HepG2 (cell line): ENCODE data around the gene KHNYN. TPM values are rescaled to one million over a fixed set of nuclear protein-coding genes. Genes with fewer than 3 reads are reported as not detected.
A peak's percentile ranks its signal among the peaks of the same experiment; 100 is the strongest.

Source experiments
- ARNT ChIP-seq: fragments of 450-650 bp; IDR thresholded peaks from 2 replicates; pipeline ENCODE4 v1.6.1; 2017
- ASH2L ChIP-seq: fragments of 300-600, 200-600 bp; sonication (generic); IDR thresholded peaks from 2 replicates; pipeline ENCODE4 v1.7.0; 2017; ENCODE audit warnings: low read depth, mild to moderate bottlenecking, moderate library complexity, mixed read lengths, low read length; ENCODE audit not compliant: insufficient read length
- ELF3 ChIP-seq: IDR thresholded peaks from 2 replicates; pipeline ENCODE4 v1.6.1; 2016; ENCODE audit warnings: missing genetic modification reagents, missing compliant biosample characterization
- MXD4 ChIP-seq: IDR thresholded peaks from 2 replicates; pipeline ENCODE4 v1.6.1; 2016; ENCODE audit warnings: mild to moderate bottlenecking, missing biosample characterization, missing genetic modification reagents
- NFE2L2 ChIP-seq: fragments of 150-350 bp; IDR thresholded peaks from 2 replicates; pipeline ENCODE4 v1.6.1; 2014; ENCODE audit warnings: low read length
- NRL ChIP-seq: sonication (generic); formaldehyde crosslinking; IDR thresholded peaks from 2 replicates; pipeline ENCODE4 v1.5.0; 2020; ENCODE audit warnings: missing genetic modification reagents, mild to moderate bottlenecking, moderate library complexity, borderline replicate concordance
- PRMT3 ChIP-seq: sonication (generic); formaldehyde crosslinking; IDR thresholded peaks from 2 replicates; pipeline ENCODE4 v1.8.1; 2022; ENCODE audit warnings: low read depth, mild to moderate bottlenecking, moderate library complexity, missing genetic modification reagents, borderline replicate concordance
- ZNF232 ChIP-seq: sonication (generic); formaldehyde crosslinking; IDR thresholded peaks from 2 replicates; pipeline ENCODE4 v1.4.0; 2020; ENCODE audit warnings: missing genetic modification reagents, borderline replicate concordance
- ZNF329 ChIP-seq: sonication (generic); formaldehyde crosslinking; IDR thresholded peaks from 2 replicates; pipeline ENCODE4 v1.9.0; 2021; ENCODE audit warnings: low read depth, mild to moderate bottlenecking, missing genetic modification reagents
- polyA plus RNA-seq, 8 experiments: library from polyadenylated mRNA; depleted of rRNA in 3 of 8; stranded (reverse) in 7 of 8; unstranded in 1 of 8; fragments of >200 nt; fragmentation: Illumina TruSeq in 4 of 8; extraction: Trizol in 4 of 8; gene quantifications; 2 replicates each; pipeline versions ENCODE4 v1.2.1 to v1.2.3, GENCODE V29; 2011 to 2016; ENCODE audit warnings: low read depth in 4 of 8, missing spikeins in 1 of 8, mixed read lengths in 1 of 8; ENCODE audit not compliant: insufficient read depth in 1 of 8
- total RNA-seq, 5 experiments: library from RNA; depleted of rRNA; stranded (reverse); fragments of >200 nt; fragmentation: Illumina TruSeq; extraction: Trizol; gene quantifications; 2 replicates each; pipeline ENCODE4 v1.2.3, GENCODE V29; 2016; ENCODE audit warnings: low read depth in 1 of 5
- TF ChIP-seq, protein P1 (sequence below): sonication (generic); formaldehyde crosslinking; IDR thresholded peaks from 2 replicates; pipeline ENCODE4 v1.5.0; 2020; ENCODE audit warnings: mild to moderate bottlenecking, missing genetic modification reagents, borderline replicate concordance
- TF ChIP-seq, protein P2 (sequence below): sonication (generic); formaldehyde crosslinking; IDR thresholded peaks from 2 replicates; pipeline ENCODE4 v1.9.0; 2021; ENCODE audit warnings: mild to moderate bottlenecking, missing genetic modification reagents
- TF ChIP-seq, protein P3 (sequence below): IDR thresholded peaks from 2 replicates; pipeline ENCODE4 v1.6.1; 2016; ENCODE audit warnings: missing compliant biosample characterization, missing genetic modification reagents, borderline replicate concordance

Gene KHNYN
- total and polyA plus RNA-seq, 2 of the 13 experiments (the other 11 are each of a cell fraction or from before 2014, with no cell fraction given), result 52.8 to 75.7 TPM

DNA sequence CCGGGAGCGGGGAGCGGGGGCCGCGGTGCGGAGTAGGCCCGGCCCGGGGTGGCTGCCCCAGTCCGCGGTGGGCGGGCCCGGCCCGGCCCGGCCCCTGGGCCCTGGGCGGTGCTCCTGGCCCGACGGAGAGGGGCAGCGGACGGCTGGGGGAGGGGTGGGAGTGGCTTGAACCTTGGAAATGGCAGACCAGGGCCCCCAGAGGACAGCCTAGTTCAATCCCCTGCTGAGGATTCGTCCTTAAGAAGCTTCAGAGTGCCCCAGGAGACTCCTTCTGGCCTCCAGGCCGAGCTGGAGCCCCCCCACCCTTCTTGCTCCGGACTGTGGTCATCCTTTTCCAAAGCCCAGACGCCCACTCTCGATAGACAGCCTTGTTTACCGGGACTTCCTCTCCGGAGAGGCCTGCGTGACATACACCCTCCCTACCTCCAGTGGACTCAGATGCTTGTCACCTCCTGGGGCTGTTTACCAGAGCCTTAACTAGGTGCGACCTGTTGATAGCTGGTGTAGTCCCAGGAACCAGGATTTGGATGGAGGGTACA is 458 bp downstream of the KHNYN start (continued):
- no peak for TF ChIP-seq ELF3 (CRISPR knock-in tag)
- TF ChIP-seq ZNF232, result no peak
- no peak for TF ChIP-seq MXD4 (CRISPR knock-in tag)
- peak; percentile 70 for TF ChIP-seq ASH2L
- no peak for TF ChIP-seq ZNF329 (CRISPR knock-in tag)
- no peak for TF ChIP-seq ARNT
- no peak for TF ChIP-seq PRMT3 (CRISPR knock-in tag)
- TF ChIP-seq NFE2L2, result no peak
- TF ChIP-seq, protein P1, sequence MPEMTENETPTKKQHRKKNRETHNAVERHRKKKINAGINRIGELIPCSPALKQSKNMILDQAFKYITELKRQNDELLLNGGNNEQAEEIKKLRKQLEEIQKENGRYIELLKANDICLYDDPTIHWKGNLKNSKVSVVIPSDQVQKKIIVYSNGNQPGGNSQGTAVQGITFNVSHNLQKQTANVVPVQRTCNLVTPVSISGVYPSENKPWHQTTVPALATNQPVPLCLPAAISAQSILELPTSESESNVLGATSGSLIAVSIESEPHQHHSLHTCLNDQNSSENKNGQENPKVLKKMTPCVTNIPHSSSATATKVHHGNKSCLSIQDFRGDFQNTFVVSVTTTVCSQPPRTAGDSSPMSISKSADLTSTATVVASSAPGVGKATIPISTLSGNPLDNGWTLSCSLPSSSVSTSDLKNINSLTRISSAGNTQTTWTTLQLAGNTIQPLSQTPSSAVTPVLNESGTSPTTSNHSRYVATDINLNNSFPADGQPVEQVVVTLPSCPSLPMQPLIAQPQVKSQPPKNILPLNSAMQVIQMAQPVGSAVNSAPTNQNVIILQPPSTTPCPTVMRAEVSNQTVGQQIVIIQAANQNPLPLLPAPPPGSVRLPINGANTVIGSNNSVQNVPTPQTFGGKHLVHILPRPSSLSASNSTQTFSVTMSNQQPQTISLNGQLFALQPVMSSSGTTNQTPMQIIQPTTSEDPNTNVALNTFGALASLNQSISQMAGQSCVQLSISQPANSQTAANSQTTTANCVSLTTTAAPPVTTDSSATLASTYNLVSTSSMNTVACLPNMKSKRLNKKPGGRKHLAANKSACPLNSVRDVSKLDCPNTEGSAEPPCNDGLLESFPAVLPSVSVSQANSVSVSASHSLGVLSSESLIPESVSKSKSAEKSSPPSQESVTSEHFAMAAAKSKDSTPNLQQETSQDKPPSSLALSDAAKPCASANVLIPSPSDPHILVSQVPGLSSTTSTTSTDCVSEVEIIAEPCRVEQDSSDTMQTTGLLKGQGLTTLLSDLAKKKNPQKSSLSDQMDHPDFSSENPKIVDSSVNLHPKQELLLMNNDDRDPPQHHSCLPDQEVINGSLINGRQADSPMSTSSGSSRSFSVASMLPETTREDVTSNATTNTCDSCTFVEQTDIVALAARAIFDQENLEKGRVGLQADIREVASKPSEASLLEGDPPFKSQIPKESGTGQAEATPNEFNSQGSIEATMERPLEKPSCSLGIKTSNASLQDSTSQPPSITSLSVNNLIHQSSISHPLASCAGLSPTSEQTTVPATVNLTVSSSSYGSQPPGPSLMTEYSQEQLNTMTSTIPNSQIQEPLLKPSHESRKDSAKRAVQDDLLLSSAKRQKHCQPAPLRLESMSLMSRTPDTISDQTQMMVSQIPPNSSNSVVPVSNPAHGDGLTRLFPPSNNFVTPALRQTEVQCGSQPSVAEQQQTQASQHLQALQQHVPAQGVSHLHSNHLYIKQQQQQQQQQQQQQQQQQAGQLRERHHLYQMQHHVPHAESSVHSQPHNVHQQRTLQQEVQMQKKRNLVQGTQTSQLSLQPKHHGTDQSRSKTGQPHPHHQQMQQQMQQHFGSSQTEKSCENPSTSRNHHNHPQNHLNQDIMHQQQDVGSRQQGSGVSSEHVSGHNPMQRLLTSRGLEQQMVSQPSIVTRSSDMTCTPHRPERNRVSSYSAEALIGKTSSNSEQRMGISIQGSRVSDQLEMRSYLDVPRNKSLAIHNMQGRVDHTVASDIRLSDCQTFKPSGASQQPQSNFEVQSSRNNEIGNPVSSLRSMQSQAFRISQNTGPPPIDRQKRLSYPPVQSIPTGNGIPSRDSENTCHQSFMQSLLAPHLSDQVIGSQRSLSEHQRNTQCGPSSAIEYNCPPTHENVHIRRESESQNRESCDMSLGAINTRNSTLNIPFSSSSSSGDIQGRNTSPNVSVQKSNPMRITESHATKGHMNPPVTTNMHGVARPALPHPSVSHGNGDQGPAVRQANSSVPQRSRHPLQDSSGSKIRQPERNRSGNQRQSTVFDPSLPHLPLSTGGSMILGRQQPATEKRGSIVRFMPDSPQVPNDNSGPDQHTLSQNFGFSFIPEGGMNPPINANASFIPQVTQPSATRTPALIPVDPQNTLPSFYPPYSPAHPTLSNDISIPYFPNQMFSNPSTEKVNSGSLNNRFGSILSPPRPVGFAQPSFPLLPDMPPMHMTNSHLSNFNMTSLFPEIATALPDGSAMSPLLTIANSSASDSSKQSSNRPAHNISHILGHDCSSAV (CRISPR knock-in tag), result no peak; the same call in 1 of the 2 replicates
- no peak for TF ChIP-seq NRL
- TF ChIP-seq, protein P2, sequence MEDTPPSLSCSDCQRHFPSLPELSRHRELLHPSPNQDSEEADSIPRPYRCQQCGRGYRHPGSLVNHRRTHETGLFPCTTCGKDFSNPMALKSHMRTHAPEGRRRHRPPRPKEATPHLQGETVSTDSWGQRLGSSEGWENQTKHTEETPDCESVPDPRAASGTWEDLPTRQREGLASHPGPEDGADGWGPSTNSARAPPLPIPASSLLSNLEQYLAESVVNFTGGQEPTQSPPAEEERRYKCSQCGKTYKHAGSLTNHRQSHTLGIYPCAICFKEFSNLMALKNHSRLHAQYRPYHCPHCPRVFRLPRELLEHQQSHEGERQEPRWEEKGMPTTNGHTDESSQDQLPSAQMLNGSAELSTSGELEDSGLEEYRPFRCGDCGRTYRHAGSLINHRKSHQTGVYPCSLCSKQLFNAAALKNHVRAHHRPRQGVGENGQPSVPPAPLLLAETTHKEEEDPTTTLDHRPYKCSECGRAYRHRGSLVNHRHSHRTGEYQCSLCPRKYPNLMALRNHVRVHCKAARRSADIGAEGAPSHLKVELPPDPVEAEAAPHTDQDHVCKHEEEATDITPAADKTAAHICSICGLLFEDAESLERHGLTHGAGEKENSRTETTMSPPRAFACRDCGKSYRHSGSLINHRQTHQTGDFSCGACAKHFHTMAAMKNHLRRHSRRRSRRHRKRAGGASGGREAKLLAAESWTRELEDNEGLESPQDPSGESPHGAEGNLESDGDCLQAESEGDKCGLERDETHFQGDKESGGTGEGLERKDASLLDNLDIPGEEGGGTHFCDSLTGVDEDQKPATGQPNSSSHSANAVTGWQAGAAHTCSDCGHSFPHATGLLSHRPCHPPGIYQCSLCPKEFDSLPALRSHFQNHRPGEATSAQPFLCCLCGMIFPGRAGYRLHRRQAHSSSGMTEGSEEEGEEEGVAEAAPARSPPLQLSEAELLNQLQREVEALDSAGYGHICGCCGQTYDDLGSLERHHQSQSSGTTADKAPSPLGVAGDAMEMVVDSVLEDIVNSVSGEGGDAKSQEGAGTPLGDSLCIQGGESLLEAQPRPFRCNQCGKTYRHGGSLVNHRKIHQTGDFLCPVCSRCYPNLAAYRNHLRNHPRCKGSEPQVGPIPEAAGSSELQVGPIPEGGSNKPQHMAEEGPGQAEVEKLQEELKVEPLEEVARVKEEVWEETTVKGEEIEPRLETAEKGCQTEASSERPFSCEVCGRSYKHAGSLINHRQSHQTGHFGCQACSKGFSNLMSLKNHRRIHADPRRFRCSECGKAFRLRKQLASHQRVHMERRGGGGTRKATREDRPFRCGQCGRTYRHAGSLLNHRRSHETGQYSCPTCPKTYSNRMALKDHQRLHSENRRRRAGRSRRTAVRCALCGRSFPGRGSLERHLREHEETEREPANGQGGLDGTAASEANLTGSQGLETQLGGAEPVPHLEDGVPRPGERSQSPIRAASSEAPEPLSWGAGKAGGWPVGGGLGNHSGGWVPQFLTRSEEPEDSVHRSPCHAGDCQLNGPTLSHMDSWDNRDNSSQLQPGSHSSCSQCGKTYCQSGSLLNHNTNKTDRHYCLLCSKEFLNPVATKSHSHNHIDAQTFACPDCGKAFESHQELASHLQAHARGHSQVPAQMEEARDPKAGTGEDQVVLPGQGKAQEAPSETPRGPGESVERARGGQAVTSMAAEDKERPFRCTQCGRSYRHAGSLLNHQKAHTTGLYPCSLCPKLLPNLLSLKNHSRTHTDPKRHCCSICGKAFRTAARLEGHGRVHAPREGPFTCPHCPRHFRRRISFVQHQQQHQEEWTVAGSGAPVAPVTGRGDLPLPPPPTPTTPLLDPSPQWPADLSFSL, result no peak
- TF ChIP-seq, protein P3, sequence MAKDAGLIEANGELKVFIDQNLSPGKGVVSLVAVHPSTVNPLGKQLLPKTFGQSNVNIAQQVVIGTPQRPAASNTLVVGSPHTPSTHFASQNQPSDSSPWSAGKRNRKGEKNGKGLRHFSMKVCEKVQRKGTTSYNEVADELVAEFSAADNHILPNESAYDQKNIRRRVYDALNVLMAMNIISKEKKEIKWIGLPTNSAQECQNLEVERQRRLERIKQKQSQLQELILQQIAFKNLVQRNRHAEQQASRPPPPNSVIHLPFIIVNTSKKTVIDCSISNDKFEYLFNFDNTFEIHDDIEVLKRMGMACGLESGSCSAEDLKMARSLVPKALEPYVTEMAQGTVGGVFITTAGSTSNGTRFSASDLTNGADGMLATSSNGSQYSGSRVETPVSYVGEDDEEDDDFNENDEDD (CRISPR knock-in tag), result no peak
